A549 (cell line): ENCODE results near the gene PRKCG. TPM values are rescaled to one million over a fixed set of nuclear protein-coding genes. Genes with fewer than 3 reads are reported as not detected.
A peak's percentile ranks its signal among the peaks of the same experiment; 100 is the strongest.

Experiments used
- CHD2 ChIP-seq: fragments of 150-350 bp; IDR thresholded peaks from 2 replicates; pipeline ENCODE4 v1.6.1; 2014; ENCODE audit warnings: low read length; ENCODE audit not compliant: partially characterized antibody
- CHD4 ChIP-seq: fragments of 200-600 bp; sonication (generic); IDR thresholded peaks from 2 replicates; pipeline ENCODE4 v1.6.1; 2016; ENCODE audit warnings: antibody characterized with exemption, mild to moderate bottlenecking, borderline replicate concordance
- EP300 ChIP-seq, 2 experiments: fragments of >200 bp; sonication (Bioruptor Twin); formaldehyde crosslinking; IDR thresholded peaks; 2 replicates in 1 of 2; 3 replicates in 1 of 2; pipeline ENCODE4 v1.6.1; 2016 to 2017
- ESRRA ChIP-seq: fragments of 150-350 bp; IDR thresholded peaks from 2 replicates; pipeline ENCODE4 v1.6.1; 2014; ENCODE audit warnings: mild to moderate bottlenecking, low read length, borderline replicate concordance
- FOSL2 ChIP-seq, 2 experiments: fragments of 450-650 bp in 1 of 2; fragments of >200 bp in 1 of 2; sonication (Bioruptor Twin) in 1 of 2; formaldehyde crosslinking; IDR thresholded peaks; 2 replicates each; pipeline versions ENCODE4 v1.5.0 to v1.6.1; 2016 to 2020; ENCODE audit warnings: mild to moderate bottlenecking in 1 of 2, moderate library complexity in 1 of 2
- GATA3 ChIP-seq: IDR thresholded peaks from 2 replicates; pipeline ENCODE4 v1.6.1; 2012; ENCODE audit warnings: borderline replicate concordance
- HDAC2 ChIP-seq: fragments of 200-600 bp; sonication (generic); IDR thresholded peaks from 2 replicates; pipeline ENCODE4 v1.6.1; 2016
- HOXA7 ChIP-seq: fragments of 250-450 bp; sonication (Bioruptor Pico); IDR thresholded peaks from 2 replicates; pipeline ENCODE4 v1.5.0; 2020; ENCODE audit warnings: mild to moderate bottlenecking, moderate library complexity
- HOXB5 ChIP-seq: fragments of 250-450 bp; sonication (Bioruptor Pico); IDR thresholded peaks from 2 replicates; pipeline ENCODE4 v1.5.0; 2020; ENCODE audit warnings: mild to moderate bottlenecking, moderate library complexity
- JUN ChIP-seq, 2 experiments: fragments of >200 bp; sonication (Bioruptor Twin); formaldehyde crosslinking; IDR thresholded peaks; 2 replicates in 1 of 2; 3 replicates in 1 of 2; pipeline ENCODE4 v1.6.1; 2016 to 2017
- MAFK ChIP-seq: fragments of 450-650 bp; IDR thresholded peaks from 2 replicates; pipeline ENCODE4 v1.6.1; 2014; ENCODE audit not compliant: partially characterized antibody
- MYC ChIP-seq: IDR thresholded peaks from 2 replicates; pipeline ENCODE4 v1.6.1; 2012; ENCODE audit warnings: mild to moderate bottlenecking, inconsistent platforms, low read length, improper control_type of control experiment, borderline replicate concordance
- NFE2L2 ChIP-seq: fragments of 150-350 bp; conservative IDR thresholded peaks from 2 replicates; pipeline ENCODE4 v1.6.1; 2014; ENCODE audit warnings: low read length
- NR3C1 ChIP-seq: fragments of >200 bp; sonication (Bioruptor Twin); formaldehyde crosslinking; IDR thresholded peaks from 3 replicates; pipeline ENCODE4 v1.6.1; 2017
- POLR2AphosphoS2 ChIP-seq: conservative IDR thresholded peaks from 2 replicates; pipeline ENCODE4 v1.6.1; 2012; ENCODE audit warnings: low read length, improper control_type of control experiment, inconsistent platforms
- RARB ChIP-seq: fragments of 250-450 bp; sonication (Bioruptor Pico); IDR thresholded peaks from 2 replicates; pipeline ENCODE4 v1.8.0; 2021; ENCODE audit warnings: mild to moderate bottlenecking, moderate library complexity
- RFX5 ChIP-seq: fragments of 450-650 bp; IDR thresholded peaks from 2 replicates; pipeline ENCODE4 v1.7.1; 2014; ENCODE audit warnings: antibody characterized with exemption, mild to moderate bottlenecking, moderate library complexity
- SREBF2 ChIP-seq: fragments of 450-650 bp; IDR thresholded peaks from 2 replicates; pipeline ENCODE4 v1.6.1; 2014; ENCODE audit warnings: mild to moderate bottlenecking, moderate library complexity
- TFCP2L1 ChIP-seq: fragments of 250-450 bp; sonication (Bioruptor Pico); IDR thresholded peaks from 2 replicates; pipeline ENCODE4 v1.5.0; 2021; ENCODE audit warnings: mild to moderate bottlenecking
- TP53 ChIP-seq: fragments of 250-450 bp; sonication (Bioruptor Pico); IDR thresholded peaks from 2 replicates; pipeline ENCODE4 v1.5.0; 2021; ENCODE audit warnings: mild to moderate bottlenecking, moderate library complexity
- ZC3H11A ChIP-seq: fragments of 450-650 bp; IDR thresholded peaks from 2 replicates; pipeline ENCODE4 v1.6.1; 2014; ENCODE audit warnings: antibody characterized with exemption, mild to moderate bottlenecking
- ZFP36 ChIP-seq: fragments of 450-650 bp; IDR thresholded peaks from 2 replicates; pipeline ENCODE4 v1.6.1; 2014; ENCODE audit warnings: borderline replicate concordance; ENCODE audit not compliant: partially characterized antibody
- ZNF302 ChIP-seq: fragments of 250-450 bp; sonication (Bioruptor Pico); IDR thresholded peaks from 2 replicates; pipeline ENCODE4 v1.9.0; 2021; ENCODE audit warnings: inconsistent platforms, mild to moderate bottlenecking, moderate library complexity
- polyA plus RNA-seq, 4 experiments: library from polyadenylated mRNA; depleted of rRNA in 3 of 4; stranded (reverse); fragments of >200 nt; fragmentation: RNase III in 1 of 4; extraction: RNeasy Plus Mini Kit Qiagen cat#74134 plus additional on column Dnase treatment in 1 of 4; gene quantifications; 2 replicates in 3 of 4; 3 replicates in 1 of 4; pipeline ENCODE4 v1.2.3, GENCODE V29; 2011 to 2017
- TF ChIP-seq, protein P1 (sequence below): fragments of >200 bp; sonication (Bioruptor Twin); formaldehyde crosslinking; IDR thresholded peaks from 3 replicates; pipeline ENCODE4 v1.5.1; 2016
- TF ChIP-seq, protein P2 (sequence below): fragments of >200 bp; sonication (Bioruptor Twin); formaldehyde crosslinking; IDR thresholded peaks from 3 replicates; pipeline ENCODE4 v1.6.1; 2016
- TF ChIP-seq, protein P3 (sequence below): IDR thresholded peaks from 2 replicates; pipeline ENCODE4 v1.6.1; 2012
- TF ChIP-seq, protein P4 (sequence below): fragments of 250-450 bp; sonication (Bioruptor Pico); IDR thresholded peaks from 2 replicates; pipeline ENCODE4 v1.5.0; 2021; ENCODE audit warnings: mild to moderate bottlenecking, moderate library complexity, borderline replicate concordance
- TF ChIP-seq, protein P5 (sequence below): fragments of 150-350 bp; IDR thresholded peaks from 2 replicates; pipeline ENCODE4 v1.6.1; 2014; ENCODE audit warnings: low read depth, mild to moderate bottlenecking, low read length
- TF ChIP-seq, protein P6 (sequence below): fragments of >200 bp; sonication (Bioruptor Twin); formaldehyde crosslinking; IDR thresholded peaks from 2 replicates; pipeline ENCODE4 v1.6.1; 2016
- TF ChIP-seq, protein P7 (sequence below): fragments of 200-600 bp; sonication (generic); IDR thresholded peaks from 2 replicates; pipeline ENCODE4 v1.6.1; 2016; ENCODE audit warnings: antibody characterized with exemption, mild to moderate bottlenecking, moderate library complexity

The PRKCG gene
- polyA plus RNA-seq, 2 of the 4 experiments (the other 2 are of a cell fraction): 0.61 to 0.81 TPM

DNA sequence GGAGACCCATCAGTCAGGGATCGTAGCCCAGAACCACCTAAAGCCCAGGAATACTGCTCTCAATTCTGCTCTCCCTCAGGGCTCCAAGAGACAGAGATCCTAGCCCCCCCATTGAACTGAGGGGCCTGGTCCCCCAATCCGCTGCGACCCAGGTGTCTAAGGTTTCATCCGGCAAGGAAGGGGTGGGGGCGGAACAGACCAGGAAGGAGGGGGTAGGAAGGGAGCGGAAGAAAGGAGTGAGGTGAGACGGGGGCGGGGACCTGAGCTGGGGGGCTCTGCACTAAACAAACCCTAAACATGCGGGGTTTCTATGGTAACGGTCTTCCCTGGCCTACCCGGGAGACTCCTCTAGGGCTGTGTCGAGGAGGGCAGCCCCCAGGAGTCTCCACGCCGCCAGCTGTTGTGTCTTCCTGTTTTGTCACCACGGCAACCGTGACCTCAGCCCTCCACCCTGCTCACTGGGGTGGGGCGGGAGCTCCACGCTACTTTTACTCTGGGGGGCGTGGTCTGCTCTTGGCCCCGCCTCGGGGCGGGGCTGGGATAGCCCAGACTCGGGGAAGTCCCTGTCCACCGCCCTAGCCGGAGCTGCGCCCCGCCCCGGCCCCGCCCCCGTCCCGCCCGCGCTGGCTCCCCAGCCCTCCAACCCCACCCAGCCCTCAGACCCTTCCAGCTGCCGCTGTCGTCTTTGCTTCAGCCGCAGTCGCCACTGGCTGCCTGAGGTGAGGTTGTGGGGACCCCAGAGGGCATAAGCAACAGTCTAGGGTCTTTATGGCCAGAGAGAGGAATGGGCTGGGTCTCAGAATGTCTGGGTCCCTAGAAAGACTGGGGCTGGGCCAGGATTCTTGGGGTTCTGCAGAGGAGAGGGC is 14.5 kb upstream of the PRKCG start, which contains the start of gene MYADM (continued):
- TF ChIP-seq, protein P1, sequence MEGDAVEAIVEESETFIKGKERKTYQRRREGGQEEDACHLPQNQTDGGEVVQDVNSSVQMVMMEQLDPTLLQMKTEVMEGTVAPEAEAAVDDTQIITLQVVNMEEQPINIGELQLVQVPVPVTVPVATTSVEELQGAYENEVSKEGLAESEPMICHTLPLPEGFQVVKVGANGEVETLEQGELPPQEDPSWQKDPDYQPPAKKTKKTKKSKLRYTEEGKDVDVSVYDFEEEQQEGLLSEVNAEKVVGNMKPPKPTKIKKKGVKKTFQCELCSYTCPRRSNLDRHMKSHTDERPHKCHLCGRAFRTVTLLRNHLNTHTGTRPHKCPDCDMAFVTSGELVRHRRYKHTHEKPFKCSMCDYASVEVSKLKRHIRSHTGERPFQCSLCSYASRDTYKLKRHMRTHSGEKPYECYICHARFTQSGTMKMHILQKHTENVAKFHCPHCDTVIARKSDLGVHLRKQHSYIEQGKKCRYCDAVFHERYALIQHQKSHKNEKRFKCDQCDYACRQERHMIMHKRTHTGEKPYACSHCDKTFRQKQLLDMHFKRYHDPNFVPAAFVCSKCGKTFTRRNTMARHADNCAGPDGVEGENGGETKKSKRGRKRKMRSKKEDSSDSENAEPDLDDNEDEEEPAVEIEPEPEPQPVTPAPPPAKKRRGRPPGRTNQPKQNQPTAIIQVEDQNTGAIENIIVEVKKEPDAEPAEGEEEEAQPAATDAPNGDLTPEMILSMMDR: no peak
- no peak for TF ChIP-seq ZNF302
- TF ChIP-seq, protein P2, sequence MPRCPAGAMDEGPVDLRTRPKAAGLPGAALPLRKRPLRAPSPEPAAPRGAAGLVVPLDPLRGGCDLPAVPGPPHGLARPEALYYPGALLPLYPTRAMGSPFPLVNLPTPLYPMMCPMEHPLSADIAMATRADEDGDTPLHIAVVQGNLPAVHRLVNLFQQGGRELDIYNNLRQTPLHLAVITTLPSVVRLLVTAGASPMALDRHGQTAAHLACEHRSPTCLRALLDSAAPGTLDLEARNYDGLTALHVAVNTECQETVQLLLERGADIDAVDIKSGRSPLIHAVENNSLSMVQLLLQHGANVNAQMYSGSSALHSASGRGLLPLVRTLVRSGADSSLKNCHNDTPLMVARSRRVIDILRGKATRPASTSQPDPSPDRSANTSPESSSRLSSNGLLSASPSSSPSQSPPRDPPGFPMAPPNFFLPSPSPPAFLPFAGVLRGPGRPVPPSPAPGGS: peak; percentile 69; the same call in 2 of the 3 replicates
- TF ChIP-seq, protein P3, sequence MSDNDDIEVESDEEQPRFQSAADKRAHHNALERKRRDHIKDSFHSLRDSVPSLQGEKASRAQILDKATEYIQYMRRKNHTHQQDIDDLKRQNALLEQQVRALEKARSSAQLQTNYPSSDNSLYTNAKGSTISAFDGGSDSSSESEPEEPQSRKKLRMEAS: peak; percentile 73
- TF ChIP-seq JUN (IDR thresholded peaks at IDR 0.05): peak in 1 of 2 experiments; percentile 69; a peak in 4 of 5 replicates
- TF ChIP-seq TP53 (CRISPR knock-in tag): no peak; the same call in 1 of the 2 replicates
- TF ChIP-seq NR3C1: no peak
- no peak for TF ChIP-seq HDAC2
- TF ChIP-seq ESRRA: no peak
- TF ChIP-seq GATA3: peak; percentile 75
- TF ChIP-seq NFE2L2: no peak
- no peak for TF ChIP-seq SREBF2
- TF ChIP-seq CHD4: no peak
- TF ChIP-seq ZFP36: no peak
- peak in 1 of 2 experiments; percentile 57; a peak in 1 of 5 replicates for TF ChIP-seq EP300 (IDR thresholded peaks at IDR 0.05)
- TF ChIP-seq RARB (CRISPR knock-in tag): 0 out of 2 replicates have a peak, but pooled peaks have one; percentile 13
- no peak for TF ChIP-seq MAFK
- TF ChIP-seq TFCP2L1 (CRISPR knock-in tag): peak; percentile 96
- TF ChIP-seq HOXA7 (CRISPR knock-in tag): peak; percentile 82
- TF ChIP-seq MYC: peak; percentile 91
- TF ChIP-seq, protein P4, sequence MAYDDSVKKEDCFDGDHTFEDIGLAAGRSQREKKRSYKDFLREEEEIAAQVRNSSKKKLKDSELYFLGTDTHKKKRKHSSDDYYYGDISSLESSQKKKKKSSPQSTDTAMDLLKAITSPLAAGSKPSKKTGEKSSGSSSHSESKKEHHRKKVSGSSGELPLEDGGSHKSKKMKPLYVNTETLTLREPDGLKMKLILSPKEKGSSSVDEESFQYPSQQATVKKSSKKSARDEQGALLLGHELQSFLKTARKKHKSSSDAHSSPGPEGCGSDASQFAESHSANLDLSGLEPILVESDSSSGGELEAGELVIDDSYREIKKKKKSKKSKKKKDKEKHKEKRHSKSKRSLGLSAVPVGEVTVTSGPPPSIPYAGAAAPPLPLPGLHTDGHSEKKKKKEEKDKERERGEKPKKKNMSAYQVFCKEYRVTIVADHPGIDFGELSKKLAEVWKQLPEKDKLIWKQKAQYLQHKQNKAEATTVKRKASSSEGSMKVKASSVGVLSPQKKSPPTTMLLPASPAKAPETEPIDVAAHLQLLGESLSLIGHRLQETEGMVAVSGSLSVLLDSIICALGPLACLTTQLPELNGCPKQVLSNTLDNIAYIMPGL (CRISPR knock-in tag): no peak
- TF ChIP-seq POLR2AphosphoS2: peak; percentile 95
- TF ChIP-seq FOSL2 (IDR thresholded peaks at IDR 0.05): no peak
- TF ChIP-seq FOSL2 (CRISPR knock-in tag; IDR thresholded peaks at IDR 0.05): no peak; the same call in 1 of the 2 replicates
- TF ChIP-seq, protein P5, sequence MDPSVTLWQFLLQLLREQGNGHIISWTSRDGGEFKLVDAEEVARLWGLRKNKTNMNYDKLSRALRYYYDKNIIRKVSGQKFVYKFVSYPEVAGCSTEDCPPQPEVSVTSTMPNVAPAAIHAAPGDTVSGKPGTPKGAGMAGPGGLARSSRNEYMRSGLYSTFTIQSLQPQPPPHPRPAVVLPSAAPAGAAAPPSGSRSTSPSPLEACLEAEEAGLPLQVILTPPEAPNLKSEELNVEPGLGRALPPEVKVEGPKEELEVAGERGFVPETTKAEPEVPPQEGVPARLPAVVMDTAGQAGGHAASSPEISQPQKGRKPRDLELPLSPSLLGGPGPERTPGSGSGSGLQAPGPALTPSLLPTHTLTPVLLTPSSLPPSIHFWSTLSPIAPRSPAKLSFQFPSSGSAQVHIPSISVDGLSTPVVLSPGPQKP: no peak
- TF ChIP-seq RFX5: peak; percentile 37; the same call in 1 of the 2 replicates
- TF ChIP-seq, protein P6, sequence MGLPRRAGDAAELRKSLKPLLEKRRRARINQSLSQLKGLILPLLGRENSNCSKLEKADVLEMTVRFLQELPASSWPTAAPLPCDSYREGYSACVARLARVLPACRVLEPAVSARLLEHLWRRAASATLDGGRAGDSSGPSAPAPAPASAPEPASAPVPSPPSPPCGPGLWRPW: no peak
- peak; percentile 7 for TF ChIP-seq CHD2
- TF ChIP-seq, protein P7, sequence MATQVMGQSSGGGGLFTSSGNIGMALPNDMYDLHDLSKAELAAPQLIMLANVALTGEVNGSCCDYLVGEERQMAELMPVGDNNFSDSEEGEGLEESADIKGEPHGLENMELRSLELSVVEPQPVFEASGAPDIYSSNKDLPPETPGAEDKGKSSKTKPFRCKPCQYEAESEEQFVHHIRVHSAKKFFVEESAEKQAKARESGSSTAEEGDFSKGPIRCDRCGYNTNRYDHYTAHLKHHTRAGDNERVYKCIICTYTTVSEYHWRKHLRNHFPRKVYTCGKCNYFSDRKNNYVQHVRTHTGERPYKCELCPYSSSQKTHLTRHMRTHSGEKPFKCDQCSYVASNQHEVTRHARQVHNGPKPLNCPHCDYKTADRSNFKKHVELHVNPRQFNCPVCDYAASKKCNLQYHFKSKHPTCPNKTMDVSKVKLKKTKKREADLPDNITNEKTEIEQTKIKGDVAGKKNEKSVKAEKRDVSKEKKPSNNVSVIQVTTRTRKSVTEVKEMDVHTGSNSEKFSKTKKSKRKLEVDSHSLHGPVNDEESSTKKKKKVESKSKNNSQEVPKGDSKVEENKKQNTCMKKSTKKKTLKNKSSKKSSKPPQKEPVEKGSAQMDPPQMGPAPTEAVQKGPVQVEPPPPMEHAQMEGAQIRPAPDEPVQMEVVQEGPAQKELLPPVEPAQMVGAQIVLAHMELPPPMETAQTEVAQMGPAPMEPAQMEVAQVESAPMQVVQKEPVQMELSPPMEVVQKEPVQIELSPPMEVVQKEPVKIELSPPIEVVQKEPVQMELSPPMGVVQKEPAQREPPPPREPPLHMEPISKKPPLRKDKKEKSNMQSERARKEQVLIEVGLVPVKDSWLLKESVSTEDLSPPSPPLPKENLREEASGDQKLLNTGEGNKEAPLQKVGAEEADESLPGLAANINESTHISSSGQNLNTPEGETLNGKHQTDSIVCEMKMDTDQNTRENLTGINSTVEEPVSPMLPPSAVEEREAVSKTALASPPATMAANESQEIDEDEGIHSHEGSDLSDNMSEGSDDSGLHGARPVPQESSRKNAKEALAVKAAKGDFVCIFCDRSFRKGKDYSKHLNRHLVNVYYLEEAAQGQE: peak; percentile 21; the same call in 1 of the 2 replicates
- no peak for TF ChIP-seq ZC3H11A
- no peak for TF ChIP-seq HOXB5 (CRISPR knock-in tag)
